ENCODE data around the gene LYSET.
"Not testable (repeated sequence)": the region's sequence is repeated elsewhere in the genome, so short reads cannot be mapped to it uniquely, and the experiment has no call there.

LYSET gene

GRCh38 chr14:93230539-93230938, 45.4 kb downstream of the LYSET start:
- no peak for DNase-seq

- peak in 7 of 14 donors; percentile 7 to 52 (median 27) for DNase-seq
These were observed 46.2 kb downstream of the LYSET start for GRCh38 chr14:93231129-93231979.

GRCh38 chr14:93232159-93232558, 47.0 kb downstream of the LYSET start:
- no peak for DNase-seq

- not testable (repeated sequence) for DNase-seq
These were observed 48.0 kb downstream of the LYSET start for GRCh38 chr14:93233078-93233477.

GRCh38 chr14:93234798-93235197, 49.7 kb downstream of the LYSET start:
- DNase-seq = no peak
